GM15510 (cell line): ENCODE results near the gene CCSER2.

Experiments used
- POLR2A ChIP-seq: IDR thresholded peaks from 3 replicates; pipeline ENCODE4 v1.6.1; 2011; ENCODE audit warnings: borderline replicate concordance; ENCODE audit not compliant: insufficient read length; ENCODE audit errors: extremely low read depth

Gene CCSER2

GRCh38 chr10:84354623-84355022 is 26.2 kb downstream of the CCSER2 start:
- no peak for TF ChIP-seq POLR2A

DNA sequence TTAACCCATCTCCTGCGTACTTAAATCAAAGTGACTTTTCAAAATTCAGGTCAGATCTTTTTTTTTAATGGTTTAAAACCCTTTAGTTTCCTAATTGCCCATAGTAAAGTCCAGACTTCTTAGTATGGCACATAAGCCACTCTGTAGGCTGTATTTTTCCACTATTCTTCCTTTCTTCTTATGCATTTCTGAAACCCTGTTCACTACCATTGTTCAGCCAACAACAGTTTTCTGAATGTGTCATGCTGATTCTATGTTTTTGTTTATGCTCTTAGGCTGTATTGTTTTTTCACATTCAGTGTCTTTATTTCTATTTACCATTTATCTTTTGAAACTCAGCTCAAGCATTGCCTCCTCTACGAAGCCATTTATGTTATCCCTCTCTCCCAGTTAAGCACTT is 26.7 kb downstream of the CCSER2 start:
- TF ChIP-seq POLR2A: no peak

GRCh38 chr10:84356928-84357327 is 28.5 kb downstream of the CCSER2 start:
- no peak for TF ChIP-seq POLR2A

- no peak for TF ChIP-seq POLR2A
Observed at GRCh38 chr10:84358743-84359142, 30.4 kb downstream of the CCSER2 start.

- TF ChIP-seq POLR2A: no peak
Observed at GRCh38 chr10:84360637-84361365, 32.4 kb downstream of the CCSER2 start.

GRCh38 chr10:84365335-84365881 is 37.0 kb downstream of the CCSER2 start:
- no peak for TF ChIP-seq POLR2A

GRCh38 chr10:84366041-84366440 is 37.7 kb downstream of the CCSER2 start:
- no peak for TF ChIP-seq POLR2A

DNA sequence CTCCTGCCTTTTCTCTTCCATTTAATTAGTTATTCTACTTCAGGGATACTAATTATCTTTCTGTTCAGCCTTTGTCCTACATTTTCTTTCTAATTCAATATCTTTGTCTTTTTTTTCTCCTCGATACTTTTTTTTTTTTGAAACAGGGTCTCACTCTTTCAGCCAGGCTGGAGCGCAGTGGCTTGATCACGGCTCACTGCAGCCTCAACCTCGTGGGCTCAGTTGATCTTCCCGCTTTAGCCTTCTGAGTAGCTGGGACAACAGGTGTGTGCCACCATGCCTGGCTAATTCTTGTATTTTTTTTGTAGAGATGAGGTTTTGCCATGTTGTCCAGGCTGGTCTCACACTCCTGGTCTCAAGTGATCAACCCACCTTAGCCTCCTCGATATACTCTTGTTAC is 38.9 kb downstream of the CCSER2 start:
- no peak for TF ChIP-seq POLR2A

DNA sequence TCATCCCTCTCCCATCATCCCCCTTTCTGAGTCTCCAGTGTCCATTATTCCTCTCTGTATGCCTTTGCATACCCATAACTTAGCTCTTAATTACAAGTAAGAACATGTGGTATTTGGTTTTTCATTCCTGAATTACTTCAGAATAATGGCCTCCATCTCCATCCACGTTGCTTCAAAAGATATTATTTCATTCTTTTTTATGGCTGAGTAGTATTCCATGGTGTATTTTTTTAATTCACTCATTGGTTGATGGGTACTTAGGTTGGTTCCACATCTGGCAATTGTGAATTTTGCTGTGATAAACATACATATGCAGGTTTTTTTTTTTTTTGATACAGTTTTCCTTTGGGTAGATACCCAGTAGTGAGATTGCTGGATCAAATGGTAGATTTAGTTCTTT is 40.4 kb downstream of the CCSER2 start:
- TF ChIP-seq POLR2A: no peak

GRCh38 chr10:84370283-84370682 is 41.9 kb downstream of the CCSER2 start:
- no peak for TF ChIP-seq POLR2A

GRCh38 chr10:84371944-84372343 is 43.6 kb downstream of the CCSER2 start:
- no peak for TF ChIP-seq POLR2A

- TF ChIP-seq POLR2A: no peak
Observed at GRCh38 chr10:84373000-84373399, 44.6 kb downstream of the CCSER2 start.

- no peak for TF ChIP-seq POLR2A
Observed at GRCh38 chr10:84374455-84374854, 46.1 kb downstream of the CCSER2 start.

GRCh38 chr10:84375011-84375410 is 46.6 kb downstream of the CCSER2 start:
- TF ChIP-seq POLR2A: no peak

DNA sequence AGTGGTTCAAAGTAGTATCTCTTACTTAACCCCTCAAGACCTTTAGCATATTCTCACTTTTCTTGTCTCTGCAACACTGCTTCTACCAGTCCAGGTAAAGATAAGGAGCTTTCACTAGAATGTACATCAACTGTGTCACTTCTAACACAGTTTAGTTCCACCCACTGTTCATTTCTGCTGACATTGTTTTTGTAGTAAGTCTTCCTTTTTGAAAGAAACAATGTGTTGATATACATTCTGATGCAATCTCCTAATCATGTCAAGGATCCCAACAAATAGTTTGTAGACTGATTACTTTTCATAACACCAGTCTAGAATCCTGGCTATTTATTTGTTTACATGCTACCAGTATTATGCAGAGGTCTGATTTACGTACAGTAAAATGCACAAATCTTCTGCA is 47.5 kb downstream of the CCSER2 start:
- TF ChIP-seq POLR2A: no peak

DNA sequence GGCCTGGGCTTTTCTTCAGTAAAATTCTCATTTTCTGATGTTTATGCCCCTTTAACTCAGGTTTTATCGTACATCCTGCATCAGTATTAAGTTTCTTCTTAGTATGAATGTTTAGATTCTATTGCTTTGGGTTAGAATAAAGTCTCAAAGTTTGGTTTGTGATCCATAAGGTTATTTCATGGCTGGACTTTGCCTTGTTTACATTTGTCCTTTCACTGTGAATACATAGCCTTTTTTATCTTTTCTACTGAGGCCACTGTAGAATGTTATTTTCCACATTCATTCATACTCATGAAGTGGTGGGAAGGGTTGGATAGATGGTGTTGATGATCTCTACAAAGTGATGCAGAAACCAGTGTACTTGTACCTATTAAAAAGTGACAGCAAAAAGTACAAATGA is 59.8 kb downstream of the CCSER2 start:
- no peak for TF ChIP-seq POLR2A
